Psoas muscle (tissue), 8 donors: Measurements from ENCODE around the gene CTAGE1. TPM values are rescaled to one million over a fixed set of nuclear protein-coding genes. Genes with fewer than 3 reads are reported as not detected.

Source experiments
- ATAC-seq, 4 donors: fragments of 200-7000 bp; cut with Tn5 transposase; one replicate each; pipeline ENCODE4 v1.9.1; 2020; ENCODE audit warnings: moderate library complexity in 3 of 4, mild to moderate bottlenecking in 2 of 4
- DNase-seq, 2 donors: peaks; one replicate each; pipeline ENCODE4 v3.0.0-alpha.2; 2020
- H3K27ac ChIP-seq: fragments of 200-600 bp; one replicate; pipeline ENCODE4 v1.8.0; 2022
- H3K27me3 ChIP-seq, 3 donors: fragments of 200-600 bp in 1 of 3; one replicate each; pipeline versions ENCODE4 v1.6.1 to v1.8.0; 2013 to 2022; ENCODE audit warnings: low read length in 2 of 3, mild to moderate bottlenecking in 2 of 3, moderate library complexity in 1 of 3; ENCODE audit not compliant: insufficient read depth in 3 of 3
- H3K36me3 ChIP-seq, 2 donors: fragments of 200-600 bp in 1 of 2; one replicate each; pipeline versions ENCODE4 v1.6.1 to v1.8.0; 2013 to 2022; ENCODE audit warnings: low read depth in 1 of 2, mild to moderate bottlenecking in 1 of 2, moderate library complexity in 1 of 2; ENCODE audit not compliant: insufficient read depth in 1 of 2
- H3K4me1 ChIP-seq: fragments of 200-600 bp; one replicate; pipeline ENCODE4 v1.8.0; 2022
- H3K4me3 ChIP-seq: fragments of 200-600 bp; one replicate; pipeline ENCODE4 v1.8.0; 2022; ENCODE audit warnings: mild to moderate bottlenecking
- H3K9me3 ChIP-seq: fragments of 200-600 bp; one replicate; pipeline ENCODE4 v1.8.0; 2022
- CTCF ChIP-seq: fragments of 200-600 bp; IDR thresholded peaks from one replicate; pipeline ENCODE4 v1.8.0; 2022; ENCODE audit warnings: antibody characterized with exemption
- WGBS, 3 donors: extraction: QIAGEN DNeasy Blood & Tissue Kit; methylation state at CpG; one replicate each; pipeline versions ENCODE4 v1.1.6 to v1.1.7; 2013; 5-methylcytosine and 5-hydroxymethylcytosine counted together
- intact Hi-C, 2 donors: fragments of 100-400 bp; cut with DNase I; formaldehyde crosslinking; loops; one replicate each; pipeline versions ENCODE4 v1.11.0 to v1.14.2; 2022
- polyA plus RNA-seq, 3 donors: library from polyadenylated mRNA; stranded (reverse); fragments of 200-250 nt; gene quantifications; one replicate each; pipeline ENCODE4 v1.2.3, GENCODE V29; 2013
- total RNA-seq, 4 donors: library from RNA; stranded (reverse); fragmentation: NEBNext Ultra II Directional in 2 of 4; extraction: Animal tissue kit (Norgen Biotek cat#: 25700) in 2 of 4; gene quantifications; one replicate each; pipeline versions ENCODE4 v1.2.1 to v1.2.4, GENCODE V29; 2021 to 2023
- donor health status: healthy with polysubstance abuse.
- donor health status: DM: no; HTN: no; CAD: no; lungs with moderate emphysema.
- donor health status: Bipolar disorder and iron deficiency.
- donor health status: healthy.
- donor health status: DM: yes; HTN: yes; CAD: no.
- donor health status: DM: no; HTN: no; CAD: no.
- donor health status: DM: no; HTN: no; CAD: no.
- donor health status: DM: yes; HTN: yes; CAD: no.

The CTAGE1 gene
- total and polyA plus RNA-seq, 7 donors: not detected

- no peaks in the 10 kb centered on the region for H3K9me3 ChIP-seq
- H3K4me1 ChIP-seq: no peaks in the 10 kb centered on the region
- no peak for ATAC-seq
- no peaks in the 10 kb centered on the region for H3K27me3 ChIP-seq
- WGBS, 3 donors: 87 to 91% (median 88%) methylated on average over 3 of the region's 3 CpGs
- H3K4me3 ChIP-seq: no peak overlapping the region
- TF ChIP-seq CTCF: no peak
- intact Hi-C loops: no loop called here
- H3K36me3 ChIP-seq: no peaks in the 10 kb centered on the region
- DNase-seq: no peak
- no peak overlapping the region for H3K27ac ChIP-seq
These were observed 11.8 kb upstream of the CTAGE1 start for GRCh38 chr18:22429564-22429963.

- H3K4me3 ChIP-seq: no peak overlapping the region
- no peaks in the 10 kb centered on the region for H3K36me3 ChIP-seq
- H3K9me3 ChIP-seq: no peaks in the 10 kb centered on the region
- no peaks in the 10 kb centered on the region for H3K27me3 ChIP-seq
- no peak overlapping the region for H3K27ac ChIP-seq
- WGBS, 3 donors: 75 to 80% (median 78%) methylated on average over 4 of the region's 4 CpGs
- TF ChIP-seq CTCF: no peak
- intact Hi-C loops: no loop called here
- DNase-seq: no peak
- H3K4me1 ChIP-seq: no peaks in the 10 kb centered on the region
- ATAC-seq: no peak
These were observed 11.0 kb upstream of the CTAGE1 start for GRCh38 chr18:22428672-22429071.

GRCh38 chr18:22427822-22428549 lies 10.3 kb upstream of the CTAGE1 start:
- no peak overlapping the region for H3K4me3 ChIP-seq
- no peaks in the 10 kb centered on the region for H3K4me1 ChIP-seq
- intact Hi-C loops: no loop called here
- WGBS, 3 donors: 66 to 71% (median 66%) methylated on average over 7 of the region's 7 CpGs
- no peaks in the 10 kb centered on the region for H3K36me3 ChIP-seq
- no peaks in the 10 kb centered on the region for H3K9me3 ChIP-seq
- H3K27ac ChIP-seq: no peak overlapping the region
- no peak for TF ChIP-seq CTCF
- H3K27me3 ChIP-seq: no peaks in the 10 kb centered on the region
- ATAC-seq: no peak
- no peak for DNase-seq

- Histone ChIP-seq H3K27me3 (no peaks in the 10 kb centered on the region), H3K9me3 (no peaks in the 10 kb centered on the region), H3K27ac (no peak overlapping the region), H3K36me3 (no peaks in the 10 kb centered on the region), H3K4me3 (no peak overlapping the region), H3K4me1 (no peaks in the 10 kb centered on the region)
- ATAC-seq (no peak), DNase-seq (no peak)
- 68 to 78% (median 75%) methylated on average over 5 of the region's 5 CpGs for WGBS, 3 donors
- intact Hi-C loops: no loop called here
- TF ChIP-seq CTCF: no peak
These were observed 6.8 kb upstream of the CTAGE1 start for GRCh38 chr18:22424565-22424963.
